Kidney tubule cell (primary cell): Measurements from ENCODE around the gene CNTN4.
"Not testable (repeated sequence)": the region's sequence is repeated elsewhere in the genome, so short reads cannot be mapped to it uniquely, and the experiment has no call there.

ENCODE experiments used
- DNase-seq: peaks from one replicate; pipeline ENCODE4 v3.0.0-alpha.2; 2018; ENCODE audit warnings: low spot score

Gene CNTN4

GRCh38 chr3:2968475-2968874 lies 869.8 kb downstream of the CNTN4 start:
- no peak for DNase-seq

DNA sequence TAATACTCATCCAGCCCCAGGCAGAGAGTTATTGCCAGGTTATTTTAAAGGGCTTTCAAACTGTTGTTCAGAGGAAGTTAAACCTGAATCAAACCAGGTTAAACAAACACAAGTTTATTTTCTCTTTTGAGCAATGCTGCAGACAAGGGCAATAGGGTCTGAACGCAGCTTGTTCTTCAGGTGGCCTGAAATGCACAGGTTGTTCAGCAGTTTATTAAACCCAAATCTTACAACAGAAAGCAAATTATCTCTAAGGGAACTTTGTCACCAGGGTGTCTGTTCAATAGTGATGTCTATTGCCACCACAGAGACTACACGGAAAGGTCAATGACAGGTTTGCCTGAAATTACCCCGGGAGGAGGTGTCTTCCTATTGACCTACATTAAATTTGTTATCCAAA lies 877.5 kb downstream of the CNTN4 start:
- DNase-seq: no peak

- no peak for DNase-seq
Observed at GRCh38 chr3:2976796-2977195, 878.1 kb downstream of the CNTN4 start.

DNA sequence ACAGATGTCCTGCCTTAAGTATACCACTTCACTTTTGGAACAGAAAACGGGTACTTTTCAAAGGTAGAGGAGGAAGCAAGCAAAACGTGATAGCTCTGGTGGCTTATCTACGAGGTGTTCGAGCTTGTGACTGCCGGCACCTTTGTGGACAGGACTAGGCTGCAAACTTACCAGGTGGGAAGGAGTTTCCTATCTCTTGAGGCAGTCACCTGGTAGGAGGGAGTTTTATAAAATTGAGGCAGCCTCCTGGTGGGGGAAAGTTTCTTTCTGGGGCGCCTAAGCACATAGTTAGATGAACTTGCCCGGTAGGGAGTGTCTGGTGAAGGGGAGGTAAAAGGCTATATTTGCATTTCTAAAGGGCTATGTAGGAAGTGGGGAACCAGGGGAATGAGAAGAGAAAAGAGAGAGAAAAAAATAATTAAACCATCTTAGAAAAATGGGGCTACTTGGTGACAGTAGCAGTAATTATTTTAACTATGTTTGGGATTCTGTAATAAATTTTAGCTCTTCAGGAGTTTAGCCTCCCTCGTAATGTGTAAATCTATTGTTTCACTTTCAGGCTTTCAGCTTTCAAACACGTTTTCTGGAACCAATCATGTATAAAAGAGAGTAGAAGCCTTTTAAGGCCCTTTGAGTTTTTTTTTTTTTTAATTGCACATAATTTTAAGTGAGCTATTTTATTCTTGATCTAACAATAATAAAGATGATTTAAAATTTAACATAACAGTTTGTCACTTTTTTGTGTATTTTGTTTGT lies 880.5 kb downstream of the CNTN4 start:
- no peak for DNase-seq

DNA sequence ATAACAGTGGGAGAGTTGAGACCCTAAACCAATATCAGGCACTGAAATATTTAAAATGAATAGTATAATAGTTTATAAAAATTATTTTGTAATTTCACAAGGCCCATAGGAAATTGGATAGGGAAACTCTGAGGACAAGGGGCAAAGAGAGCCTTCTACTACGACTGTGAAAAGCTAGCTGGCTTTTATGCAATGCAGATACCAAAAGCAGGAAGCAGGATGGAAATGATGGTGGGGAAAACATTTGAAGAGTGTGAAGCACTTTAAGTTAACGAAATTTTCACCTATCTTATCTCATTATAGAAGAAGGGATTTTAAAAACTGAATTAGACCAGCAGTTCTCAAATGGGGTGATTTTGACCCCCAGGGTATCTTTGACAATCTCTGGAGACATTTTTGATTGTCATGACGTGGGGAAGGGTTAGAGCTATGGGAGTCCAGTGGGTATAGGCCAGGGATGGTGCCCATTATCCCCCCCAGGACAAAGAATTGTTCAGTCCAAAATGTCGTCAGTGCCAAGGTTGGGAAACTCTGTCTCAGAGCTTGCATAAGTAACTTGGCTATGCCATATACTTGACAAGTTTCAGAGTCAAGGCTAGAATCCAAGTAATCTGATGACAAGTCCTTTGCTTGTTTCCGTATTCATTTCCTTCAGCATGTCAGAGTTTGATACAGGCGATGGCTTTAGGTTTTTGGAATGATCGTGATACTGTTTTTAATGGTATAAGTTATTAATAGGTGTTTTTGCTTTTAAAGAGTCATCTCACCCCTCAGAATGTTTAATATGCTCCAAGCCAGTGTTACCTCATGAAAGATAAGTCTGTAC lies 885.6 kb downstream of the CNTN4 start:
- DNase-seq: no peak

DNA sequence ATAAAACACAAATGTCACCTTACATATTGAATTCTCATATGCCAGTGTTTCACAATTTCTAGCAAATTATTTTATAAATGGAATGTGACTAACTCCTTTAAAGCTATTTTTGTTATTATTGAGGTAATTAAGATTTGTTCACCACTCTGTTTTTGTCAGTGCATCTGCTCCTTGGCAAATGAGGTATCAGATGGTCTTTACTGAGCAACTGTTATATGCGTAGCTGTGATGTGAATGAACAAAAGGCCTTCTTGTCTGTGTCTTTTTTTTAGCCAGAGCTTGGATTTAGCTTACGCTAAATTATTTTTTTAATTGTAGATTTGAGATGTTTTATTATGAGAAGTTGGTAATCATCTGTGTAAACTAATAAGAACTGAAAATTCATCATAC lies 886.2 kb downstream of the CNTN4 start:
- DNase-seq: no peak

- DNase-seq: no peak
Observed at GRCh38 chr3:2985479-2985878, 886.8 kb downstream of the CNTN4 start.

- no peak for DNase-seq
Observed at GRCh38 chr3:2992534-2992933, 893.9 kb downstream of the CNTN4 start.

GRCh38 chr3:2993130-2993529 lies 894.5 kb downstream of the CNTN4 start:
- not testable (repeated sequence) for DNase-seq

DNA sequence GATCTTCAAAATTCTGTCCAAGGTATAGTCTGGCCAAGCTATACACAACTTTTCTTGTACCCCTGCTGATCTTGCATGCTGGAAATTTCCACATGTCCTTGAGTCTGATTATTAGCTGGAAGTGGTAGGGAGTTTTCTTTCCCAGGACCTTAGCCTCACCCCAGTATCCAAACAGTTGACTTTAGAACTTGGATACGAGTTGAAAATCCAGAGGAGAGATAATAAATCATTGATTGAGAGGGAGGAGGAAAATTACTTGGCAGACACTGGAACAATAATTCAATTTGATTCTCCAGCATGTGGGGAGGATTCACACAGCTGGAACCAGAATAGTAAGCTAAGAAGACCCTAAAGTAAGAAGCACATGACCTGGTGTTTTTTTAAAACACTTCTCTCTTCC lies 895.1 kb downstream of the CNTN4 start:
- no peak for DNase-seq

DNA sequence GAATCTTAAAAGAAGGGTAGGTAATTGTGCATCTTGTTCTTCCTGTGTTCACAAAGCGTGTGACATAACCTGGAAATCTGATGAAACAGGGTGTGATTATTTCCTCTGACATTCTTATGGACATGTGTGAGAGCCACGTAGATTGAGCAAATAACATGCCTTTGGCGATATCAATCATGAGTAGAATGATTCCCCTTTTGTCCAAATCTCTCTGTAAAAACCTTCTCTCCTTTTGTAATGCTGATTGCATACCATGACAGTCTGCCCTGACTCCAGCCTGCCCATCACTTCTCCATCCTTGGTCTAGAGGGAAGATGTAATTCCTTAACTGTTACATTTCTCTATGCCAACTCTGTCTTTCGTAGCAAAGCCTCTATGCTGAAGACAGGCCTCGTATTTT lies 896.5 kb downstream of the CNTN4 start:
- DNase-seq: no peak

- DNase-seq: no peak
Observed at GRCh38 chr3:3005146-3005744, 906.6 kb downstream of the CNTN4 start.

- no peak for DNase-seq
Observed at GRCh38 chr3:3013317-3014052, 914.8 kb downstream of the CNTN4 start.

GRCh38 chr3:3015185-3016089 lies 916.8 kb downstream of the CNTN4 start:
- peak; percentile 50 for DNase-seq

DNA sequence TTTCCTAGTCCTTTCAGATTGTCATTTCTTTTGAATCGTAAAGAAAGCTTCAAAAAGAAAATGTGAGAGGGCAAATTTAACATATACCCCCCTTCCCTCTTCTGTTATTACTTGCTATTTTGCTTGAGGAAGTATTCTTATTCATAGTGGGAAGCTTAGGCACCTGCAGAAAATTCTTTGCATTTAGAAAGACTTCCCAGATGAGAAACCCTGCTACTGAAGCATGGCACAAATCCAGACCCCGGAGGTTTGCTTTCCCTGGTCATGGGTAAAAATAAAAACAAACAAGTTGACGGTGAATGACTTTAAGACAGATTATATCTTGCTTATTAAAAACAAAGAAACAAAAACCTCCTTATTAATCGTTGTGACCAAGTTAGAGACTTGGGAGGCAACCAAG lies 917.6 kb downstream of the CNTN4 start:
- no peak for DNase-seq

GRCh38 chr3:3020209-3020608 lies 921.5 kb downstream of the CNTN4 start:
- DNase-seq: no peak

GRCh38 chr3:3023111-3023745 lies 924.6 kb downstream of the CNTN4 start:
- peak; percentile 49 for DNase-seq

- no peak for DNase-seq
Observed at GRCh38 chr3:3027976-3028567, 929.4 kb downstream of the CNTN4 start.

DNA sequence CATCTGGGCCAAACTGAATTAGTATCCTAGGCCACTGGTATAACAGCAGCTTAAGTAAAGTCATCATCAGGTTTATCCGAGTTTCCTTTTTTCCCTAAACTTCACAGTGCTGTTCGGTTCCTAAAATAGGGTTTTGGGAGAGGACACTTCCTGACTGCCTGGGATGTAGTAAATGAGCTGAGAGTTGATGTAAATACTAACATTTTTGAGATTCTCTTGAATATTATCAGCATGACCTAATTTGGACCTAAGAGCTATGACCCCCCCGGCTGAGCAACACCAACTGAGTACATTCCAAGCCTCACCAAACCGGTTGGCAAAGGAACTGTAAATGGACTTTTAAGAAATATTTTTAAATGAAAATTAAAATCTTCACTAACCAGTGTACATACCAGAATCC lies 932.7 kb downstream of the CNTN4 start:
- DNase-seq: no peak

GRCh38 chr3:3037156-3037555 lies 938.5 kb downstream of the CNTN4 start:
- DNase-seq: no peak
